Renal cortical epithelial cell (primary cell): Measurements from ENCODE around the gene NBEA. TPM values are rescaled to one million over a fixed set of nuclear protein-coding genes. Genes with fewer than 3 reads are reported as not detected.
"Not testable (repeated sequence)": the region's sequence is repeated elsewhere in the genome, so short reads cannot be mapped to it uniquely, and the experiment has no call there.

Experiments
- DNase-seq: peaks from one replicate; pipeline ENCODE4 v3.0.0-alpha.2; 2011; ENCODE audit warnings: low read depth
- total RNA-seq: library from RNA; depleted of rRNA; stranded (reverse); fragments of >200 nt; gene quantifications from 2 replicates; pipeline ENCODE4 v1.2.3, GENCODE V29; 2014

NBEA gene
- 5.9 and 31.2 TPM in 2 replicates for total RNA-seq

- DNase-seq, result peak; percentile 52
Measured at GRCh38 chr13:34941835-34942731, at the start of gene NBEA. TSS of gene NBEA (plus strand) at chr13:34942270. CDS start at chr13:34942821, 551 bp downstream.

DNA sequence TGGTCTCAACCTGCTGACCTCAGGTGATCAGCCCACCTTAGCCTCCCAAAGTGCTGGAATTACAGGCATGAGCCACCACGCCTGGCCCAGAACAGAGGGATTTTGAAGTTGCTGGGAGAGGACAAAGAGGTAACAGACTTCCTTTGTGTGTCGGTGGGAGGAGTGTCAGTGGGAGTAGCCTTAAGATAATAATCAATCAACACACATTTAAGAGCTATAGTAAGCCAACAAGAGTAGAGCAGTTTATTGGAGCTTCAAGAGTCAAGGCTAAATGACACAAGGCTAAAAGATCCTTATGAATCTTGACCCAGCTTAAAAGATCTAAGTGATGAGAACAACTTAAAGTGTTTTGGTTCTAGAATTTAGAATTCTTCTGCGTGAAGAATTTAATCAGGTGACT is 47.3 kb upstream of the NBEA start:
- DNase-seq, result no peak

DNA sequence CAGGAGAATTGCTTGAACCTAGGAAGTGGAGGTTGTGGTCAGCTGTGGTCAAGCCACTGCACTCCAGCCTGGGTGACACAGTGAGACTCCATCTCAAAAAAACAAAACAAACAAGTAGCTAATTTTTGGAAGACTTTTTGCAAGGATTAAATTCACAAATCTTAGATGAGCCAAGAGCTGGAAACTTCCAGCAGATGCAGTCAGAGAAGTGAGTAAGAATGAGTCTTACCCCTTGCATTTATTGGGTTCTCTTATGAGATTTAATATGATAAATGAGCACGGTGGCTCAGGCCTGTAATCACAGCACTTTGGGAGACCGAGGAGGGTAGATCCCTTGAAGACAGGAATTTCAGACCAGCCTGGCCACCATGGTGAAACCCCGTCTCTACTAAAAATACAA is 44.9 kb upstream of the NBEA start:
- DNase-seq, result no peak

DNA sequence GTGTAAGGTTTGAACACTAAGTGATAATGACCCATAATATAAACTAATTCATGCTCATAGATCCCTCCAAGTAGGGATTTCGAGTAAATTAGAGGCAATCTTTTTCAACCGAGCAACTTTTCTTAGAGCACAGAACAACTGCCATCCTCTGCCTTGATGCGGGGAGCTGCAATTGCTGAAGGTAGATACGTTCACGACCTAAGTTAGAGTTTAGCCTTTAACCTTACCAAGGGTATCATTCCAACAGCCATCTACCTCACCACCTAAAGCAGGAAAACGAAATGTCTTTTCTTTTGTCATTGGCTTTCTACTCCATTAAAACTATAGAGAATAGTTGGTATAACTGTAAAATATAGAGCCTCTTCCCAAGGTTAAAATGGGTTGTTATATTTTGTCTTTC is 42.2 kb upstream of the NBEA start:
- DNase-seq, result no peak

- no peak for DNase-seq
Measured at GRCh38 chr13:34900288-34900739, 41.8 kb upstream of the NBEA start.

DNA sequence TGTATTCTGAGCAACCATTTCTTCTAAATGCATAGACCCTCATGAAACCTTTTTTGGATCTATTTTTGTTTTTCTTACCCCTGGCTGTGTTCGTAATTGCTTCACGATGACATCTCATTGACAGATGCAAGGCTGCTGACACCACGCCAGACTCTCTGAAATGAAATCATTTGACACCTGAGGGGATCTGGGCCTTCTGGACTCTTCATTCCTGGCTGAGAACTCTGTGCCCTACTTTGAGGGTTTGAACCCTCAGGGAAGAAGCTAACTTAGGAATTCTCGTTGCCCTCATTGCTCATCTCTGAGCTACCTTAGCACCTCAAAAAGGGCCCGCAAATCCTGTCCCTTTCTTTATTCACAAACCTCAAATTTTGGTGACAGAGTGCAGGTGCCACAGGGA is 40.5 kb upstream of the NBEA start:
- DNase-seq, result no peak

GRCh38 chr13:34911159-34911558 is 30.9 kb upstream of the NBEA start:
- no peak for DNase-seq

GRCh38 chr13:34913040-34913439 is 29.0 kb upstream of the NBEA start:
- peak; percentile 43 for DNase-seq

GRCh38 chr13:34914416-34914815 is 27.7 kb upstream of the NBEA start:
- DNase-seq, result no peak

GRCh38 chr13:34926508-34926907 is 15.6 kb upstream of the NBEA start:
- DNase-seq, result peak; percentile 75

GRCh38 chr13:34928676-34929075 is 13.4 kb upstream of the NBEA start:
- DNase-seq, result not testable (repeated sequence)

DNA sequence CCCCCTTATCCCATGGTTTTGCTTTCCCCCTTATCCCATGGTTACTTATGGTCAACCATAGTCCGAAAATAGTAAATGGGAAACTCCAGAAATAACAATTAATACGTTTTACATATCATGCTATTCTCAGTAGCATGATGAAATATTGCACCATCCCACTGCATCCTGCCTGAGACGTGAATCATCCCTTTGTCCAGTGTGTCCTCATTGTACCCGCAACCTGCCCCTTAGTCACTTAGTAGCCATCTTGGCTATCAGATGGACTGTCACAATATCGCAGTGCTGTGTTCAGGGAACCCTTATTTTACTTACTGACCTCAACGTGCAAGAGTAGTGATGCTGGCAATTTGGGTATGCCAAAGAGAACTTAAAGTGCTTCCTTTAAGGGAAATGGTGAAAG is 10.5 kb upstream of the NBEA start:
- DNase-seq, result no peak

GRCh38 chr13:34933349-34933748 is 8.7 kb upstream of the NBEA start:
- DNase-seq, result no peak

- no peak for DNase-seq
Measured at GRCh38 chr13:34933786-34934185, 8.3 kb upstream of the NBEA start.

DNA sequence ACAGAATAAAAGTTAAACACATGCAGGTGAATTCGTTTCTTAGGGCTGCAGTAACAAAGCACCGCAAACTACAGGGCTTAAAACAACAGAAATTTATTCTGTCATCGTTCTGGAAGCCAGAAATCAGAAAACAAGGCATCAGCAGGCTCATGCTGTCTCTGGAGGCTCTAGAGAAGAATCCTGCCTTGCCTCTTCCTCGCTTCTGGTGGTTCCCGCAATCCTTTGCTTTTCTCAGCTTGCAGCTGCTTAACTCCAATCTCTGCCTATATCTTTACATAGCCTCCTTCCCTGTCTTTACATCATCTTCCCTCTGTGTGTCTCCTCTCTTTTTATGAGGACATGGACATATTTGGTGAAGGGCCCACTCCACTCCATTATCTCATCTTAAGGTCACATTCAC is 6.2 kb upstream of the NBEA start:
- no peak for DNase-seq

DNA sequence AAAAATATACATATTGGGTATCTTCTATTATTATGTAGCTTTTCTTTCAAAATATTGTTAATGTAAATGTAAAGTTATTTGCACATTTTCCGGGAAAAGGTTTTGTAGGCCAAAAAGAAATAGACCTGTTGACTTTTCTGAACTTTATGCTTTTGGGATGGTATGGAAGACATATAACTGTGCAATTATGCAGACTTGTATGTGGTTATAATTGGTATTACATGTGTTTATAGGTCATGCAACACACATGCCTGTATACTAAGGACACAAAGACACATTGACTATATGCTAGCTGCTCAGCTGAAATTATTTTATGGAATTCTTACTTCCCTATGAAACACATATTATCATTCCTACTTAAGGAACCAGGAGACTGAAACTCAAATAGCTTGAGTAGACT is 2.3 kb upstream of the NBEA start:
- DNase-seq, result no peak

DNA sequence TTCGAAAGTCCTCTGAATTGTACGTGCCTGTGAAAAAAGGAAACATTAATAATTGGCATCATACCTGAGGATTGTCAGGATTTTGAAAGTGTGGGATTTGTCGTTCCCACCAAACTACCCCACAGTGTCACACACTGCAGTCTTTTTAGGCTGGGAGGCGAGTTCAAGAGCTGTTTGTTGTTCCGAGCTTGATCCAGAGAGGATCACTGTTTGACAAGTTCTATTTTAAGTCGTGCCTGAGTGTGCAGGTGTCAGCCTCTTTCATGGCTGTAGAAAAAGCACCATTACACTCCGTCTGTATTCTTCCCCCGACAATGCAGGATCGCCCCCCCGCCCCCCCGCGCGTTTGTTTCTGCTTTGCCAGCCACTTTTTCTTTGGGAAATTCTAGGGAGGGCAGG is 635 bp upstream of the NBEA start:
- DNase-seq, result no peak

DNA sequence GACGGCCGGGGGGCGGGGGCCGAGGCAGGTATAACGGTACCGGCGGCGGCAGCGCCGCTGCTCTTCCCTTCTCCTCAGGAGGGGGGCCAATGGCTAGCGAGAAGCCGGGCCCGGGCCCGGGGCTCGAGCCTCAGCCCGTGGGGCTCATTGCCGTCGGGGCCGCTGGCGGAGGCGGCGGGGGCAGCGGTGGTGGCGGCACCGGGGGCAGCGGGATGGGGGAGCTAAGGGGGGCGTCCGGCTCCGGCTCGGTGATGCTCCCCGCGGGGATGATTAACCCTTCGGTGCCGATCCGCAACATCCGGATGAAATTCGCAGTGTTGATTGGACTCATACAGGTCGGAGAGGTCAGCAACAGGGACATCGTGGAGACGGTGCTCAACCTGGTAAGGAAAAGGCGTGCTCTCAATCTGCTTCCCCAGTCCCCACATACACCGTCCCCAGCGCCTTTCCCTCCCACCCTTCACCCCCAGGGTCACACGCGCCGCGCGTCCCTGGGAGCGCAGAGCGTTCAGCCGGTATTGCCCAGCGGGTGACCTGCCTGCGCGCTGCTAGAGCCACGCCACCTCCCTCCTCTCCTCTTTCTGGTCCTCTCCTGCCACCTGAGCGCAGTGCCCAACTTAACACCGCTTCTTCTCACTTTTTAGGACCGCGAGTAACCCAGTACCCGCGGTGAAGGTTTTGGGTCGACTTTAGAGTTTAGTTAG is 814 bp downstream of the NBEA start:
- no peak for DNase-seq

GRCh38 chr13:34943436-34944273 is 1.6 kb downstream of the NBEA start:
- no peak for DNase-seq

GRCh38 chr13:34944274-34944634 is 2.2 kb downstream of the NBEA start:
- DNase-seq, result no peak

- peak; percentile 23 for DNase-seq
Measured at GRCh38 chr13:34944751-34945150, 2.7 kb downstream of the NBEA start.

DNA sequence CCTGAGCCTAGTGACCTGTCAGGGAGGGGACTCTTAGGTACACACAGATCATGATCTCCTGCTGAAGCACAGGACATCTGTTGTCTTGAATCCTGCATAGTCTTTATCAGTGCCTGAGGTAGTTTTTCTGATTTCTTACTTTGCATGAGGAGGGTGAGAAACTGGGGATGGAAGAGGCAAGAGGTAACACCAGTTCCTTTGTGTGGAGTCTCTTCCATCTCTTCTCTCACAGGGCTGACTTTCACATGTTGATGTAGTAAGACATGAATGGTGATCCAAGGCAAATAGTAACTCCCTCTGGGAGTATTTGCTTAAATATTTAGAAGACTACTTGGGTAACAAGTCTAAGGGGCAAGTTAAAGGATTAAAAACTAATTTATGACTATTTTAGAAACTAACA is 9.5 kb downstream of the NBEA start:
- DNase-seq, result no peak
